Esophagus squamous epithelium (tissue), 5 donors: ENCODE results near the gene TDRD7. TPM values are rescaled to one million over a fixed set of nuclear protein-coding genes. Genes with fewer than 3 reads are reported as not detected.
"Not testable (repeated sequence)": the region's sequence is repeated elsewhere in the genome, so short reads cannot be mapped to it uniquely, and the experiment has no call there.

Source experiments
- DNase-seq: peaks from one replicate; lab custom pipeline; 2025; lab: John Stamatoyannopoulos, UW
- H3K27ac ChIP-seq, 4 donors: fragments of 200-600 bp; sonication (generic); one replicate each; pipeline ENCODE4 v1.5.1; 2016 to 2019; ENCODE audit warnings: mild to moderate bottlenecking in 1 of 4
- H3K27me3 ChIP-seq, 4 donors: fragments of 200-600 bp; sonication (generic); 1 replicate in 3 of 4; 2 replicates in 1 of 4; pipeline versions ENCODE4 v1.5.1 to v1.6.0; 2017 to 2021; ENCODE audit warnings: antibody characterized with exemption in 1 of 4
- H3K36me3 ChIP-seq, 3 donors: fragments of 200-600 bp; sonication (generic); one replicate each; pipeline ENCODE4 v1.5.1; 2016 to 2019
- H3K4me1 ChIP-seq, 3 donors: fragments of 200-600 bp; sonication (generic); one replicate each; pipeline ENCODE4 v1.5.1; 2017 to 2019
- H3K4me3 ChIP-seq, 4 donors: fragments of 200-600 bp; sonication (generic); 1 replicate in 3 of 4; 2 replicates in 1 of 4; pipeline ENCODE4 v1.5.1; 2016 to 2019; ENCODE audit warnings: mild to moderate bottlenecking in 2 of 4, moderate library complexity in 1 of 4
- H3K9me3 ChIP-seq, 3 donors: fragments of 200-600 bp; sonication (generic); one replicate each; pipeline ENCODE4 v1.5.1; 2016 to 2019
- POLR2A ChIP-seq, 4 donors: fragments of 450-650 bp; IDR thresholded peaks; one replicate each; pipeline ENCODE4 v1.6.1; 2017; ENCODE audit warnings: antibody characterized with exemption in 4 of 4, mild to moderate bottlenecking in 4 of 4, moderate library complexity in 3 of 4
- WGBS, 2 donors: methylation state at CpG; one replicate each; pipeline ENCODE4 v1.1.5; 2018; 5-methylcytosine and 5-hydroxymethylcytosine counted together
- intact Hi-C: fragments of 100-400 bp; cut with DNase I; formaldehyde crosslinking; loops from one replicate; pipeline ENCODE4 v1.15.0; 2022
- total RNA-seq, 4 donors: library from RNA; depleted of rRNA; stranded (reverse); fragments of >200 nt; gene quantifications; one replicate each; pipeline ENCODE4 v1.1.0, GENCODE V29; 2016
- TF ChIP-seq, protein P1 (sequence below), 6 experiments: fragments of 450-650 bp in 4 of 6; fragments of 200-600 bp in 2 of 6; sonication (generic) in 2 of 6; IDR thresholded peaks; one replicate each; pipeline ENCODE4 v1.5.1; 2016 to 2019; ENCODE audit warnings: antibody characterized with exemption in 6 of 6, mild to moderate bottlenecking in 4 of 6, moderate library complexity in 4 of 6
- donor health status: DM: yes; HTN: yes; CAD: no.

The TDRD7 gene
- total RNA-seq, 4 donors from 2014 or later: 7.7 to 11.3 (median 10.2) TPM

DNA sequence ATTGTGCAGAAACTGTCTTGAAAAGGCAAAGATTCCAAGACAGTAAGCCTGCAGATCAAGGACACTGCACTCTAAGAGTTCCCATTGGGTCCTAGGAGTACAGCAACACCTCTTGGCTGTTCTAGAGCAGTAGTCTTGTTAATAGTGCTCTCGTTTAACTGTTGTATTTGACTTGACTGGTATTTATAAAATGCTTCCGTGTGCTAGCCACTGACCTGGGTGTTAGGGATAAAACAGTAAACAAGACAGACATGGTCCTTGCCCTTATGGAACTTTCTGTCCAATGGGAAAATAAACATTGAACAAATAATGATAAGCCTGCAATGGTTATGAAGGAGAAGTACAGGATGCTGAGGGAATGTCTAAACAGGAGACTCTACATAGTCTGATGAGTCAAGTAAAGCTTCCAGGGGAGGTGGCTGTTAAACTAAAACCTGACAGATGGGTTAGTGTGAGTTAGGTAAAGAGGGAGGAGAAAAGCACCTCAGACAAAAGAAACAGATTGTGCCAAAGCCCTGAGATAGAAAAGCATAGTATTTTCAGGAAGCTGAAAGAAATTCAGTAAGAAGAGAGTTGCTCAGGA is 33.3 kb downstream of the TDRD7 start:
- no peak for TF ChIP-seq POLR2A (IDR thresholded peaks at IDR 0.05)
- TF ChIP-seq, protein P1, sequence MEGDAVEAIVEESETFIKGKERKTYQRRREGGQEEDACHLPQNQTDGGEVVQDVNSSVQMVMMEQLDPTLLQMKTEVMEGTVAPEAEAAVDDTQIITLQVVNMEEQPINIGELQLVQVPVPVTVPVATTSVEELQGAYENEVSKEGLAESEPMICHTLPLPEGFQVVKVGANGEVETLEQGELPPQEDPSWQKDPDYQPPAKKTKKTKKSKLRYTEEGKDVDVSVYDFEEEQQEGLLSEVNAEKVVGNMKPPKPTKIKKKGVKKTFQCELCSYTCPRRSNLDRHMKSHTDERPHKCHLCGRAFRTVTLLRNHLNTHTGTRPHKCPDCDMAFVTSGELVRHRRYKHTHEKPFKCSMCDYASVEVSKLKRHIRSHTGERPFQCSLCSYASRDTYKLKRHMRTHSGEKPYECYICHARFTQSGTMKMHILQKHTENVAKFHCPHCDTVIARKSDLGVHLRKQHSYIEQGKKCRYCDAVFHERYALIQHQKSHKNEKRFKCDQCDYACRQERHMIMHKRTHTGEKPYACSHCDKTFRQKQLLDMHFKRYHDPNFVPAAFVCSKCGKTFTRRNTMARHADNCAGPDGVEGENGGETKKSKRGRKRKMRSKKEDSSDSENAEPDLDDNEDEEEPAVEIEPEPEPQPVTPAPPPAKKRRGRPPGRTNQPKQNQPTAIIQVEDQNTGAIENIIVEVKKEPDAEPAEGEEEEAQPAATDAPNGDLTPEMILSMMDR (IDR thresholded peaks at IDR 0.05): no peak
- 61 to 69% methylated on average over 2 of the region's 2 CpGs for WGBS, 2 donors
- Histone ChIP-seq H3K4me3 (no peak overlapping the region), H3K27me3 (no peaks in the 10 kb centered on the region), H3K9me3 (no peaks in the 10 kb centered on the region), H3K27ac (peak overlapping the region in 1 of 4 donors; percentile 53), H3K36me3 (peaks cover 0 to 35% (median 0%) of the 10 kb centered on the region in 3 donors), H3K4me1 (peaks cover 0 to 7% (median 0%) of the 10 kb centered on the region in 3 donors)
- intact Hi-C loops: no loop called here
- no peak for DNase-seq

DNA sequence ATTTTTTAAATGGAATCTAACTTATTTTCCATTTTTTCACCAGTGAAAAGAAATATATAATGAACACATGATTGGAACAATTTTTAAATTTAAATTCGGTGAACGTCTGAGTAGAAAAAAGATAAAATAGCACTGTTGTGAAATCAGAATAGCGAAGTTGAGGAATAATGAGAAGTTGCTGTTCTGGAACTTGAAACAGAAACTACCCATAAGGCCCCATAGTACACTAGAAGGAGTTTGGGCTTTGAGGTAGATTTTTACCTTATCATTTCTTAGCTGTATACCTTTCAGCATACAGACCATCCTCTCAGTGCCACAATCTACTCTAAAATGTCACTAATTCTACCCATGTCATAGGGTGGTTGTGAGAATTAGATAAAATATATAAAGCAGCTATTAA is 35.1 kb downstream of the TDRD7 start:
- Histone ChIP-seq H3K27ac (no peak overlapping the region), H3K36me3 (peaks cover 0 to 41% (median 0%) of the 10 kb centered on the region in 3 donors), H3K27me3 (no peaks in the 10 kb centered on the region), H3K4me3 (no peak overlapping the region), H3K9me3 (no peaks in the 10 kb centered on the region), H3K4me1 (no peaks in the 10 kb centered on the region)
- DNase-seq: no peak
- TF ChIP-seq, protein P1 (IDR thresholded peaks at IDR 0.05): no peak
- no peak for TF ChIP-seq POLR2A (IDR thresholded peaks at IDR 0.05)
- intact Hi-C loops: no loop called here
- 74 to 80% methylated on average over 3 of the region's 3 CpGs for WGBS, 2 donors

DNA sequence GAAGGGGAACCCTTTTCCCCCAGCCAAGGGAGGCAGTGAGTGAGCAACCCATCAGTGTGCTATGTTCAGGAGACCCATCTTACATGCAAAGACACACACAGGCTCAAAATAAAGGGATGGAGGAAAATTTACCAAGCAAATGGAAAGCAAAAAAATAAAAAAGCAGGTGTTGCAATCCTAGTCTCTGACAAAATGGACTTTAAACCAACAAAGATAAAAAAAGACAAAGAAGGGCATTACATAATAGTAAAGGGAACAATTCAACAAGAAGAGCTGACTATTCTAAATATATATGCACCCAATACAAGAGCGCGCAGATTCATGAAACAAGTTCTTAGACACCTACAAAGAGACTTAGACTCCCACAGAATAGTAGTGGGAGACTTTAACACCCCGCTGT is 41.7 kb downstream of the TDRD7 start:
- H3K27ac ChIP-seq, DNase-seq, H3K4me1 ChIP-seq, H3K9me3 ChIP-seq, H3K4me3 ChIP-seq, H3K27me3 ChIP-seq, intact Hi-C loops: not testable (repeated sequence)
- 97 to 98% methylated on average over 3 of the region's 3 CpGs for WGBS, 2 donors
- H3K36me3 ChIP-seq: peaks cover 0 to 32% (median 0%) of the 10 kb centered on the region in 3 donors

DNA sequence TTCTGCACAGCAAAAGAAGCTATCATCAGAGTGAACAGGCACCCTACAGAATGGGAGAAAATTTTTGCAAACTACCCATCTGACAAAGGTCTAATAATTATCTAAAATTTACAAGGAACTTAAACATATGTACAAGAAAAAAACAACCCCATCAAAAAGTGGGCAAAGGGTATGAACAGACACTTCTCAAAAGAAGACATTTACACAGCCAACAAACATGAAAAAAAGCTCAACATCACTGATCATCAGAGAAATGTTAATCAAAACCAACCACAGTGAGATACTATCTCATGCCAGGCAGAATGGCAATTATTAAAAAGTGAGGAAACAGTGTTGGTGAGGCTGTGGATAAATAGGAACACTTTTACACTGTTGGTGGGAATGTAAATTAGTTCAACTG is 44.9 kb downstream of the TDRD7 start:
- not testable (repeated sequence) for H3K4me1 ChIP-seq

DNA sequence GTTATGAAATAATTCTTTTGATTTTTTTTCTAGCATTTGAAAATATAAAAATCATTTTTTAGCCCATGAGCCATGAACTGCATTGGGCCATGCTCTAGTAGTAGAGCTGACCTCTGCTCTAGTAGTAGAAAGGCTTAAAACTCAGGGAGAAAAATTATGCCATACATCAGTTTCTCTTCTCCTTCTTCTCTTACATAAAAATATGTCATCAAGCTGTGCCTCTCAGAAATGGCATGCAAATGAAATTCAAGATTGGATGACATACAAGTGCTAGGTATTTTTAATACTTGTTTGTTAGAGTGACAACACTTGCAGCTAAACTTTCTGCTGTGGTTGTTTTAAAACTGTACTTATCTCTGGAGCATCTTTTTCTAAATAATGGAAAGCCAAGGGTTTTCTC is 47.4 kb downstream of the TDRD7 start:
- no peak overlapping the region for H3K27ac ChIP-seq
- no peaks in the 10 kb centered on the region for H3K27me3 ChIP-seq
- H3K4me1 ChIP-seq: no peaks in the 10 kb centered on the region
- H3K4me3 ChIP-seq: no peak overlapping the region
- H3K9me3 ChIP-seq: no peaks in the 10 kb centered on the region
- TF ChIP-seq POLR2A (IDR thresholded peaks at IDR 0.05): no peak
- TF ChIP-seq, protein P1 (IDR thresholded peaks at IDR 0.05): no peak
- intact Hi-C loops: no loop called here
- DNase-seq: no peak
- peaks cover 0 to 31% (median 0%) of the 10 kb centered on the region in 3 donors for H3K36me3 ChIP-seq

More for the DNA sequence above, 44.9 kb downstream of the TDRD7 start:
- intact Hi-C loops, H3K9me3 ChIP-seq, DNase-seq, H3K4me3 ChIP-seq, H3K27me3 ChIP-seq, H3K27ac ChIP-seq: not testable (repeated sequence)
- peaks cover 0 to 19% (median 0%) of the 10 kb centered on the region in 3 donors for H3K36me3 ChIP-seq

DNA sequence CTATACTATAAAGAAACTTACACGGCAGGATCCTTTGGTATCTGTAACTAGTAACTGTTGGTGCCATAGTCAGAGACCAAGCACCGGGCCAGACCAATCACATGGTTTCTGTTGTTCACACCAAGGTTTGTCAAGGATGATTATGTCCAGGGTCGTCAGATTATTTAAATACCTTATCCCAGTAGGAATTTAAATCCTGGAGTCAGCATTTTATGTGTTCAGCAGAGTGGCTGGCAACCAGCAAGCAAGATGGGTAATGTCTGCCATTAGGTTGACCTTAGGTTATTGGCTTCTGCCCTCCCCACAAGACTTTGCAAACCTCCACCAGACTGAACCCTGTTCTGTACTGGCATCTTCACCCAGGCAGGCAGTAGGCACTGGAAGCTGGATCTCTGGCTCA is 50.3 kb downstream of the TDRD7 start:
- H3K4me3 ChIP-seq: no peak overlapping the region
- no peaks in the 10 kb centered on the region for H3K4me1 ChIP-seq
- H3K27ac ChIP-seq: no peak overlapping the region
- H3K9me3 ChIP-seq: no peaks in the 10 kb centered on the region
- intact Hi-C loops: no loop called here
- no peak for TF ChIP-seq POLR2A (IDR thresholded peaks at IDR 0.05)
- TF ChIP-seq, protein P1 (IDR thresholded peaks at IDR 0.05): no peak
- 93% methylated on average over 3 of the region's 3 CpGs for WGBS, 2 donors
- no peaks in the 10 kb centered on the region for H3K27me3 ChIP-seq
- H3K36me3 ChIP-seq: peaks cover 0 to 59% (median 0%) of the 10 kb centered on the region in 3 donors
- DNase-seq: no peak
